ENCODE data around the gene RPE65. TPM values are rescaled to one million over a fixed set of nuclear protein-coding genes. Genes with fewer than 3 reads are reported as not detected.

The RPE65 gene
- total RNA-seq, 1 experiment from 2014 or later, result not detected

GRCh38 chr1:68442006-68442405 lies 7.7 kb downstream of the RPE65 start:
- BruUV-seq (replicated peaks), result no TSS peak
- ChIA-PET POLR2A (no interaction called here), CTCF (interaction anchor here (1.2 kb wide), 1 partner anchor 322 kb away, joined by 7 read pairs; no protein-coding TSS in a partner anchor)
- TF ChIP-seq TCF7L2 (IDR thresholded peaks at IDR 0.05; ENCODE audit: low read depth, low read length), result no peak
- TF ChIP-seq CTCF (IDR thresholded peaks at IDR 0.05), result no peak
- no peak for TF ChIP-seq SIN3A (IDR thresholded peaks at IDR 0.05; ENCODE audit: borderline replicate concordance, insufficient read depth, low read depth, low read length)
- TF ChIP-seq POLR2AphosphoS5 (IDR thresholded peaks at IDR 0.05; ENCODE audit: low read depth, low read length), result no peak
- TF ChIP-seq REST (IDR thresholded peaks at IDR 0.05; ENCODE audit: insufficient read depth in 1 of 2, low read depth in 2 of 2, low read length in 1 of 2), result no peak
- H3K36me3 ChIP-seq (ENCODE audit: control insufficient read depth, insufficient read depth, low read length), result no peaks in the 10 kb centered on the region
- DNase-seq (ENCODE audit: low read depth, low spot score), result no peak
- ATAC-seq, result no peak
- H3K4me1 ChIP-seq (ENCODE audit: control insufficient read depth, insufficient read depth, low read length), result no peaks in the 10 kb centered on the region
- no peak overlapping the region for H3K4me3 ChIP-seq (ENCODE audit: low read depth in 2 of 2, low read length in 2 of 2)
- intact Hi-C loops (cut with micrococcal nuclease; ENCODE audit: unreplicated experiment) (loop anchor here (10.0 kb wide), 1 partner anchor 97 kb away; no protein-coding TSS in a partner anchor), in situ Hi-C loops (cut with HindIII; ENCODE audit: low pct_unique_long_range_greater_than_20kb, low sequenced_read_pairs) (no loop called here)
- H3K27ac ChIP-seq (ENCODE audit: low read length), result no peak overlapping the region
- H3K9me3 ChIP-seq (ENCODE audit: control insufficient read depth, insufficient read depth, low read depth, low read length), result no peaks in the 10 kb centered on the region
- no peaks in the 10 kb centered on the region; the same call in 1 of the 2 replicates for H3K27me3 ChIP-seq (ENCODE audit: control insufficient read depth, insufficient read depth, low read length)

- no TSS peak for BruUV-seq (replicated peaks)
Observed at GRCh38 chr1:68438310-68438709, 11.4 kb downstream of the RPE65 start.

More at GRCh38 chr1:68438310-68438709, 11.4 kb downstream of the RPE65 start:
- Histone ChIP-seq H3K27me3 (ENCODE audit: control insufficient read depth, insufficient read depth, low read length) (no peaks in the 10 kb centered on the region; the same call in none of the 2 replicates), H3K4me1 (ENCODE audit: control insufficient read depth, insufficient read depth, low read length) (no peaks in the 10 kb centered on the region), H3K9me3 (ENCODE audit: control insufficient read depth, insufficient read depth, low read depth, low read length) (no peaks in the 10 kb centered on the region), H3K36me3 (ENCODE audit: control insufficient read depth, insufficient read depth, low read length) (no peaks in the 10 kb centered on the region), H3K27ac (ENCODE audit: low read length) (no peak overlapping the region), H3K4me3 (ENCODE audit: low read depth in 2 of 2, low read length in 2 of 2) (no peak overlapping the region)
- ATAC-seq, result no peak
- in situ Hi-C loops (cut with HindIII; ENCODE audit: low pct_unique_long_range_greater_than_20kb, low sequenced_read_pairs) (no loop called here), intact Hi-C loops (cut with micrococcal nuclease; ENCODE audit: unreplicated experiment) (no loop called here)
- POLR2A ChIA-PET, result no interaction called here
- DNase-seq (ENCODE audit: low read depth, low spot score), result no peak
- no peak for TF ChIP-seq SIN3A (IDR thresholded peaks at IDR 0.05; ENCODE audit: borderline replicate concordance, insufficient read depth, low read depth, low read length)
- no peak for TF ChIP-seq TCF7L2 (IDR thresholded peaks at IDR 0.05; ENCODE audit: low read depth, low read length)
- no peak for TF ChIP-seq CTCF (IDR thresholded peaks at IDR 0.05)
- no peak for TF ChIP-seq POLR2AphosphoS5 (IDR thresholded peaks at IDR 0.05; ENCODE audit: low read depth, low read length)
- no peak for TF ChIP-seq REST (IDR thresholded peaks at IDR 0.05; ENCODE audit: insufficient read depth in 1 of 2, low read depth in 2 of 2, low read length in 1 of 2)
- CTCF ChIA-PET, result no interaction called here
